GM21529 (cell line): Measurements from ENCODE around the gene RFX2.
"Not testable (repeated sequence)": the region's sequence is repeated elsewhere in the genome, so short reads cannot be mapped to it uniquely, and the experiment has no call there.

ENCODE experiments used
- ATAC-seq: cut with Tn5 transposase; IDR thresholded peaks from one replicate; pipeline ENCODE4 v1.9.1; 2021; ENCODE audit not compliant: unreplicated experiment

Gene RFX2

GRCh38 chr19:6017576-6017975, 92.7 kb downstream of the RFX2 start:
- no peak for ATAC-seq

GRCh38 chr19:6015841-6016545, 94.3 kb downstream of the RFX2 start:
- no peak for ATAC-seq

- no peak for ATAC-seq
These were observed 95.7 kb downstream of the RFX2 start for GRCh38 chr19:6014551-6015135.

GRCh38 chr19:6012426-6013170, 97.7 kb downstream of the RFX2 start:
- ATAC-seq, result no peak

GRCh38 chr19:6011794-6012193, 98.5 kb downstream of the RFX2 start:
- ATAC-seq, result no peak

- no peak for ATAC-seq
These were observed 99.1 kb downstream of the RFX2 start for GRCh38 chr19:6011206-6011605.

- no peak for ATAC-seq
These were observed 100.2 kb downstream of the RFX2 start for GRCh38 chr19:6010107-6010506.

DNA sequence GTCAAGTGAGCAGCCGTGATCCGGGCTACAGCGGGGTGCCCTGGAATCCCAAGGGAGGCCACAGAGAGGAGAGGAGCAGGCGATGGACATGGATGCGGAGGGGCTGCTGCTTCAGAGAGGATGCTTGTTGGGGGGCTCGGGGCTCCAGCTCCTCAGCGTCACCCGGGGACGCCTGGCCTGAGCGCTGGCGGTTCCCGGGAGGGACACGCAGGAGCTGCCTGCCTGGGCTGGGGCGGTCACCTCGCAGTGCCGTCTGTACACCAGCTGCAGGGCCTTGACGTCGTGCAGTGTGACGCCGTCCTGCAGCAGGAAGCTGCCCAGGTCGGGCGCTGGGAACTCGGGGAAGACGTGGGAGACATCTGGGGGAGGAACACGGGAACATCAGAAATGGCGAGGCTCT, 102.4 kb downstream of the RFX2 start:
- no peak for ATAC-seq

DNA sequence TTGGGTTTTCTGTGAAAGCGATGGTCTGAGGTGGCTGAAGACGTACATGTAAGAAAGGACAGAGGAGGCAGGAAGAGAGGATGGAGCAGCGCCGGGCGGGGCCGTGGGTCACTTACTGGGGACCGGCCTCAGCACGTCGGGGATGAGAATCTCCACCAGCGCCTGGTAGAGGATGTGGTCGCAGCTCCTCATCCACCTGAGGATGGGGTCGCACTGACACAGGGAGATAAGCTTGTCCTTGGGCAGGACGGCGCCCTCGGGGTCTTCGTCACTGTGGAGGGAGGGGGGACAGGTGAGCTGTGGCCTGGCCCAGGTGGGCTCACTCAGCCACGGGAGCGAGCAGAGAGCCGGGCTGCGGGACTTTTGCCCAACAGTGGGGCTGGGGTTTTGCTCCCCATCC, 103.4 kb downstream of the RFX2 start:
- no peak for ATAC-seq

- ATAC-seq, result not testable (repeated sequence)
These were observed 104.2 kb downstream of the RFX2 start for GRCh38 chr19:6006070-6006446.

GRCh38 chr19:6005321-6006069, 104.8 kb downstream of the RFX2 start:
- no peak for ATAC-seq

DNA sequence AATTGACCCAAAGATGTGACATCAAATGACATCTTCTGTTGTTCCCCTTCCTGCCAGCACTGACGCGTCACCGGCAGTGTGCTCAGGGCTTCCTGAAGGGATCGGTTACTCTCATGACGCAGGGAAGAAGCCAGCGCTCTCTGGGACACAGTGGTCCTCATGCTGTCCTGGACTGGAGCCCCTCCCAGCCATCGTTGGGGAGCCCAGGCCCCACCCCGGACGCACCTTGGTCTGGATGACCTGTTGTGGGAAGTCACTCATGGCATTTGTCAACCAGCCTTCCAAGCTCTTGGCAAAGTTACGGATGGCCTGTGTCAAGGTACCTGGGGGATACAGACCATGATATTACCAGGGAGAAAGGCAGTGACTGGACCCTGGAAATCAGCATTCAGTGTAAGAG, 106.3 kb downstream of the RFX2 start:
- ATAC-seq, result no peak

DNA sequence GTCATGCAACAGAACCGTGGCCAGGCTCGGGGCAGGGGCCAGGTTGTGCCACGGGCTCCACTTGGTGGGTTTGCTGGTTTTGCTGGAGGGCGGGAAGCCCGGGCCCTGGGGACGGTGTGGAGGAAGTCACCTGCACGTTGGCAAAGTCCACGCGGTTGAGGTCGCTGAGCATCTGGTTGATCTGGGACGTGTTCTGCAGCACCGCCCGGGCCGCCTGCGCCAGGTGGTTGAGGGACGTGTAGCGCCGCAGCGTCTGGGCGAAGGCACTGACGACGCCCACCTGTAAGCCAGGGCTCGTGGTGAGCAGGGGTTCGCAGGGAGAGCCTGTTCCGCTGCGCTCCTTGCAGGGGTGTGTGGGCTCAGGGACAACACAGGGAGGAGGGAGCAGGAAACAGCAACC, 107.7 kb downstream of the RFX2 start:
- ATAC-seq, result no peak

- no peak for ATAC-seq
These were observed 110.0 kb downstream of the RFX2 start for GRCh38 chr19:6000228-6000847.

- no peak for ATAC-seq
These were observed 110.6 kb downstream of the RFX2 start for GRCh38 chr19:5999693-6000092.

DNA sequence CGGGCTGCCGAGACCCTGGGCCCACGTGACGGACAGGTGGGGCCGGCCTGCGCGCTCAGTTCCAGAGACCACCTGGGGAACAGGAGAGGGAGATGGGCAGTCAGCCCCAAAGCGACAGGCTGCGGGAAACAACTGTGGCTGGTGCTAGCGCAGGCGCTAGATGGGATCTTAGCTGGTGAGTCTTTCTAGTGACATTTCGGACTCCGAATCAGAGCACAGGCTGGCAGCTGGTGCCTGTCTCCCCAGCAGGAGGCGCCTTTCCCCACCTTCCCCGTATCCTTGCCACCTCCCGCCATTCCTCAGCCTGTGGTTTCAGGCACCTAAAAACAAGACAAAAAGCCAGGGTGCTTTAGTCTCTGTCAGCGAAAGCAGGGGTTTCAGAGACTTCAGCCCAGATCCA, 112.9 kb downstream of the RFX2 start:
- ATAC-seq, result no peak

GRCh38 chr19:5996623-5997320, 113.5 kb downstream of the RFX2 start:
- ATAC-seq, result no peak

GRCh38 chr19:5996102-5996501, 114.2 kb downstream of the RFX2 start:
- no peak for ATAC-seq

- ATAC-seq, result no peak
These were observed 114.7 kb downstream of the RFX2 start for GRCh38 chr19:5995606-5996005.

- ATAC-seq, result no peak
These were observed 115.7 kb downstream of the RFX2 start for GRCh38 chr19:5994405-5995165.
